ENCODE data around the gene LRRFIP1.
"Not testable (repeated sequence)": the region's sequence is repeated elsewhere in the genome, so short reads cannot be mapped to it uniquely, and the experiment has no call there.

The LRRFIP1 gene

GRCh38 chr2:237596520-237597195, 30.7 kb upstream of the LRRFIP1 start:
- DNase-seq (ENCODE audit: low read depth) = no peak

GRCh38 chr2:237597196-237598145, 29.9 kb upstream of the LRRFIP1 start:
- DNase-seq (ENCODE audit: low read depth) = no peak

DNA sequence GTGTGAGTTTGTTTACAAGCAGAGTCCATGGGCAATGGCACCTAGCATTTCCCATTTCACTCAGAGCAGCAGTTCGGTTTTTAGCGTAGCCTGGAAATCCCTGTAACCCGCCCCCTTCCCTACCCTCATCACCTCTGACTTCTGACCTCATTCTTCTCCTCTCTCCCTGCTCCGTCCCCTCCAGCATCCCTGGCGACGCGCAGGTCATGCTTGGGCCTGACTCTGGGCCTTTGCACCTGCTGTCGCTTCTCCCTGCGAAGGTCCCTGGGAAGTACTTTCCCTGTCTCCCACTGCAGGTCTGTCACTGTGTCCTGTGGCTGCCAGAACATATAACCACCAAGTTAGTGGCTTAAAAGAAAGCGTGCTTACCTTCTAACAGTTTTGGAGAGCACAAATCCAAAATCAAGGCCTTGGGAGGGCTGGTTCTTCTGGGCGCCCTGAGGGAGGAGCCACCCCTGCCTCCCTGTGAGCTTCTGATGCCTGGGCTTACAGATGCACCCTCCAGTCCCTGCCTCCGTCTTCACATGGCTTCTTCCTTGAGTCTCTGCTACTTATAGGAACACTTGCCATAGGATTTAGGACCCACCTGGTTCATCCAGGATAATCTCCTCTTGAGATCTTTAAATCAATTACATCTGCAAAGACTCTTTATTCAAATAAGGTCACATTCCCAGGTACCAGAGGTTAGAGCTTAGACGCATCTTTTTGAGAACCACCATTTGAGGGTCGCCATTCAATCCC, 28.7 kb upstream of the LRRFIP1 start:
- no peak for DNase-seq (ENCODE audit: low read depth)

GRCh38 chr2:237599465-237600110, 27.8 kb upstream of the LRRFIP1 start:
- no peak for DNase-seq (ENCODE audit: low read depth)

- DNase-seq (ENCODE audit: low read depth) = no peak
Observed at GRCh38 chr2:237600205-237600846, 27.1 kb upstream of the LRRFIP1 start.

GRCh38 chr2:237601453-237602116, 25.8 kb upstream of the LRRFIP1 start:
- DNase-seq (ENCODE audit: low read depth) = no peak

GRCh38 chr2:237602409-237602808, 25.0 kb upstream of the LRRFIP1 start:
- no peak for DNase-seq (ENCODE audit: low read depth)

- no peak for DNase-seq (ENCODE audit: low read depth)
Observed at GRCh38 chr2:237603049-237603717, 24.2 kb upstream of the LRRFIP1 start.

- peak; percentile 46 for DNase-seq (ENCODE audit: low read depth)
Observed at GRCh38 chr2:237603718-237604362, 23.5 kb upstream of the LRRFIP1 start.

DNA sequence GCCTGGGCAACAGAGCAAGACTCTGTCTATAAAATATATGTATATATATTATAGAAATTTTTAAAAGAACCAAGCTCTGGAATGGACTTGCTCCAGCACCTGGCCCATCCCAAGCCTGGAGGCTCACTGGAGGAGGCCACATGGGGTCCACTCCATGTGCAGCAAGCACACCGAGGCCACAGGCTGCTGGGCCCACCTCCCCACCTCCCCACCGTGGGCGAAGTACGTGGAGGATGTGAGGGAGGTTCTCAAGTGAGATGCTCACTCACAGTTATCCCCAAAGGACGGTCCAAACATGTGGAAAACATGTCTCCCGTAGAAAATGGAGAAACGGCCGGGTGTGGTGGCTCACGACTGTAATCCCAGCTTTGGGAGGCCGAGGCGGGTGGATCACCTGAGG, 23.0 kb upstream of the LRRFIP1 start:
- DNase-seq (ENCODE audit: low read depth) = no peak

DNA sequence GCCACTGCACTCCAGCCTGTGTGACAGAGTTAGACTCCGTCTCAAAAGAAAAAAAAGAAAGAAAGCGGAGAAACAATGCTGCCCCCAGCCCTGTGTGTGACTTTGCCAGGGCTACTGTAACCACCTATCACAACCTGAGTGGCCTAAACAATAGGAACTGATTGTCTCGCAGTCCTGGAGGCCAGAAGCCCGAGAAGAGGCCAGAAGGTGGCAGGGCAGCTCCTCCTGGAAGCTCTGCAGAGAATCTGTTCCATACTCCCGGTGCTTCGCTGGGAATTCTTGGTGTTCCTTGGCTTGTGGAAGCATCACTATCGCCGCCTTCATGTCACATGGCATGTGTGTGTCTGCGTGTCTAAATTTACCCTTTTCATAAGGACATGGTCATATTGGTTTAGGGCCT, 22.4 kb upstream of the LRRFIP1 start:
- DNase-seq (ENCODE audit: low read depth) = no peak

- not testable (repeated sequence) for DNase-seq (ENCODE audit: low read depth)
Observed at GRCh38 chr2:237606522-237606921, 20.9 kb upstream of the LRRFIP1 start.

- no peak for DNase-seq (ENCODE audit: low read depth)
Observed at GRCh38 chr2:237612527-237613357, 14.6 kb upstream of the LRRFIP1 start.

- no peak for DNase-seq (ENCODE audit: low read depth)
Observed at GRCh38 chr2:237613679-237614078, 13.7 kb upstream of the LRRFIP1 start.

DNA sequence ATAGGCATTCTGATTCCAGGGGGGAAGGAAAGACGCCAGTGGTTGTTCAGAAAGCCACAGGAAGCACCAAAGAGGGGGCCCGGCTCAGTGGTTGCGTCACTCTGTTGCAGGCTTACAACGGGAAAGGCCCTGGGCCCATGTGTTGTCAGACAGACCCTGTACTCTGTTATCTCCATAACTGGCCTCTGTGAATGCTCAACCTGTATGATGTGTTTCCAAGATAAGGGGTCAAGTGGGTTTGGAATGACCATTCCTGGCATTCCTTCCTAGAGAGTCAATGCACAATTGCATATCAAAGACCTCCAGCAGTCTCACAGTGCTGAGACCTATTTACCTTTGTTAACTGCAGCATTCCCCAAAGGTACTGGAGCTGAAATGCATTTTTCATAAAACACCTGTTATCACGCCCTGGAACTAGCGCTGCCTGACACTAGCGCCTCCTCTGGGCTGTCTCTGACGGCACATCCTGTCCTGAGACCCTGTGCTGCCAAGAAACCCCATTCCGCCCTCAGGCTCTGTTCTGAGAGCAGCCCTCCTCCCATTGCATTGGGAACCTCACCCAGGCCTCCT, 13.2 kb upstream of the LRRFIP1 start:
- DNase-seq (ENCODE audit: low read depth) = no peak

GRCh38 chr2:237615631-237616249, 11.6 kb upstream of the LRRFIP1 start:
- DNase-seq (ENCODE audit: low read depth) = no peak

GRCh38 chr2:237616373-237616733, 11.0 kb upstream of the LRRFIP1 start:
- no peak for DNase-seq (ENCODE audit: low read depth)

Data from T-helper 22 cell (primary cell).